ENCODE results near the gene CLCN3. TPM values are rescaled to one million over a fixed set of nuclear protein-coding genes. Genes with fewer than 3 reads are reported as not detected.

Gene CLCN3
- total RNA-seq, 1 experiment from 2014 or later = 29.1 TPM

DNA sequence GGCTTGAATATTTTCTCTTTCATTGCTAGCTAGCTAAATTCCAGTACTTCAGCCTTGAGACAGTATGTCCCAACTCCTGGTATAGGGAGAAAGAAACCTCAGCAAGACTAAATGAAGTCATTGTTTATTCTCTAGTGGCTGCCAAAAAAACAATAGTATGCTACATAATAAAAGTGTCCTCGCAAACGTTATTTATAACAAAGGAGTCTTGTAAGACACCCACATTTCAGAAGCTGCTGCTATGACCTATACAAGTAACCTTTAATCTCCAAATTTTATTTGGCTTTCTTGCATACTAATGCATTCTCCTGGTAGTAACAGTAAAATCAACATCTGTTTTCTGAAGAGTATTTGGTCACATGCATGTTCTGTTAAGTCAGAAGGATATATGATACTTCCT is 36.8 kb upstream of the CLCN3 start:
- Mint-ChIP-seq H3K4me1 (no peaks in the 10 kb centered on the region), H3K27me3 (ENCODE audit: low read depth) (no peaks in the 10 kb centered on the region), H3K9me3 (no peaks in the 10 kb centered on the region), H3K27ac (no peak overlapping the region), H3K36me3 (peaks cover 3% of the 10 kb centered on the region; the same call in 1 of the 2 replicates), H3K4me3 (no peak overlapping the region)
- TF ChIP-seq TEAD1 (CRISPR knock-in tag; IDR thresholded peaks at IDR 0.05) (no peak), FOXP1 (CRISPR knock-in tag; IDR thresholded peaks at IDR 0.05; ENCODE audit: borderline replicate concordance) (no peak), ZNF263 (CRISPR knock-in tag; IDR thresholded peaks at IDR 0.05; ENCODE audit: low read depth) (no peak)
- TF ChIP-seq, protein P1, sequence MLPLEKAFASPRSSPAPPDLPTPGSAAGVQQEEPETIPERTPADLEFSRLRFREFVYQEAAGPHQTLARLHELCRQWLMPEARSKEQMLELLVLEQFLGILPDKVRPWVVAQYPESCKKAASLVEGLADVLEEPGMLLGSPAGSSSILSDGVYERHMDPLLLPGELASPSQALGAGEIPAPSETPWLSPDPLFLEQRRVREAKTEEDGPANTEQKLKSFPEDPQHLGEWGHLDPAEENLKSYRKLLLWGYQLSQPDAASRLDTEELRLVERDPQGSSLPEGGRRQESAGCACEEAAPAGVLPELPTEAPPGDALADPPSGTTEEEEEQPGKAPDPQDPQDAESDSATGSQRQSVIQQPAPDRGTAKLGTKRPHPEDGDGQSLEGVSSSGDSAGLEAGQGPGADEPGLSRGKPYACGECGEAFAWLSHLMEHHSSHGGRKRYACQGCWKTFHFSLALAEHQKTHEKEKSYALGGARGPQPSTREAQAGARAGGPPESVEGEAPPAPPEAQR (CRISPR knock-in tag; IDR thresholded peaks at IDR 0.05) = no peak
- TF ChIP-seq, protein P2, sequence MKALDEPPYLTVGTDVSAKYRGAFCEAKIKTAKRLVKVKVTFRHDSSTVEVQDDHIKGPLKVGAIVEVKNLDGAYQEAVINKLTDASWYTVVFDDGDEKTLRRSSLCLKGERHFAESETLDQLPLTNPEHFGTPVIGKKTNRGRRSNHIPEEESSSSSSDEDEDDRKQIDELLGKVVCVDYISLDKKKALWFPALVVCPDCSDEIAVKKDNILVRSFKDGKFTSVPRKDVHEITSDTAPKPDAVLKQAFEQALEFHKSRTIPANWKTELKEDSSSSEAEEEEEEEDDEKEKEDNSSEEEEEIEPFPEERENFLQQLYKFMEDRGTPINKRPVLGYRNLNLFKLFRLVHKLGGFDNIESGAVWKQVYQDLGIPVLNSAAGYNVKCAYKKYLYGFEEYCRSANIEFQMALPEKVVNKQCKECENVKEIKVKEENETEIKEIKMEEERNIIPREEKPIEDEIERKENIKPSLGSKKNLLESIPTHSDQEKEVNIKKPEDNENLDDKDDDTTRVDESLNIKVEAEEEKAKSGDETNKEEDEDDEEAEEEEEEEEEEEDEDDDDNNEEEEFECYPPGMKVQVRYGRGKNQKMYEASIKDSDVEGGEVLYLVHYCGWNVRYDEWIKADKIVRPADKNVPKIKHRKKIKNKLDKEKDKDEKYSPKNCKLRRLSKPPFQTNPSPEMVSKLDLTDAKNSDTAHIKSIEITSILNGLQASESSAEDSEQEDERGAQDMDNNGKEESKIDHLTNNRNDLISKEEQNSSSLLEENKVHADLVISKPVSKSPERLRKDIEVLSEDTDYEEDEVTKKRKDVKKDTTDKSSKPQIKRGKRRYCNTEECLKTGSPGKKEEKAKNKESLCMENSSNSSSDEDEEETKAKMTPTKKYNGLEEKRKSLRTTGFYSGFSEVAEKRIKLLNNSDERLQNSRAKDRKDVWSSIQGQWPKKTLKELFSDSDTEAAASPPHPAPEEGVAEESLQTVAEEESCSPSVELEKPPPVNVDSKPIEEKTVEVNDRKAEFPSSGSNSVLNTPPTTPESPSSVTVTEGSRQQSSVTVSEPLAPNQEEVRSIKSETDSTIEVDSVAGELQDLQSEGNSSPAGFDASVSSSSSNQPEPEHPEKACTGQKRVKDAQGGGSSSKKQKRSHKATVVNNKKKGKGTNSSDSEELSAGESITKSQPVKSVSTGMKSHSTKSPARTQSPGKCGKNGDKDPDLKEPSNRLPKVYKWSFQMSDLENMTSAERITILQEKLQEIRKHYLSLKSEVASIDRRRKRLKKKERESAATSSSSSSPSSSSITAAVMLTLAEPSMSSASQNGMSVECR (CRISPR knock-in tag; IDR thresholded peaks at IDR 0.05; ENCODE audit: borderline replicate concordance) = no peak
- no peak for ATAC-seq
- ChIA-PET POLR2A (no interaction called here), CTCF (no interaction called here)
- no peak for DNase-seq (ENCODE audit: low spot score)

DNA sequence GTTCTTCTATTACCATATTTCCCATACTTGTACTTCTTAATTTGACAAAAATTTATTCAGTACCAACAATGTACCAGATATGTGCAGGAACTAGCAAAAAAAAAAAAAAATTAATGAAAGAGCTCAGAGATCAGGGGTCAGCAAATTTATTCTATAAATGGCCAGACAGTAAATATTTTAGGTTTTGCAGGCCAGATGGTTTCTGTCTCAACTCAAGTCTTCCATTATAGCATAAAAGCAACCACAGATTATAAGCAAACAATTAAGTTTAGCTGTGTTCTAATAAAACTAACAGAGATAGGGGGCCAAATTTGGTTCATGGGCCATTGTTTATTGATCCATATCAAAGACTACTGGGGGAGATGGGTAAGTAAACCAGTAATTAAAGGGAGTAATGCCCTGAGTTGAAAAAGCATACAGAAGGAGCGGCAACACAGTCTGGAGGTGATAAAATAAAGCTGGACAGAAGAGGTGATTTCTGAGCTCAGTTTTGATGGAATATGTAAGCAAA is 27.3 kb upstream of the CLCN3 start:
- CTCF ChIA-PET = no interaction called here
- H3K9me3 Mint-ChIP-seq = no peaks in the 10 kb centered on the region
- H3K4me1 Mint-ChIP-seq = no peaks in the 10 kb centered on the region
- TF ChIP-seq SMAD3 (CRISPR knock-in tag; IDR thresholded peaks at IDR 0.05; ENCODE audit: borderline replicate concordance) (no peak), TCF7 (CRISPR knock-in tag; IDR thresholded peaks at IDR 0.05; ENCODE audit: low read depth) (no peak), TEAD4 (CRISPR knock-in tag; IDR thresholded peaks at IDR 0.05) (no peak), GTF2I (CRISPR knock-in tag; conservative IDR thresholded peaks at IDR 0.05) (no peak), ELF4 (CRISPR knock-in tag; IDR thresholded peaks at IDR 0.05; ENCODE audit: low read depth) (no peak), ZNF263 (CRISPR knock-in tag; IDR thresholded peaks at IDR 0.05; ENCODE audit: low read depth) (no peak), FOXK1 (CRISPR knock-in tag; IDR thresholded peaks at IDR 0.05) (no peak), JUN (CRISPR knock-in tag; IDR thresholded peaks at IDR 0.05) (no peak), CBFB (CRISPR knock-in tag; IDR thresholded peaks at IDR 0.05; ENCODE audit: low read depth) (no peak)
- TF ChIP-seq, protein P3, sequence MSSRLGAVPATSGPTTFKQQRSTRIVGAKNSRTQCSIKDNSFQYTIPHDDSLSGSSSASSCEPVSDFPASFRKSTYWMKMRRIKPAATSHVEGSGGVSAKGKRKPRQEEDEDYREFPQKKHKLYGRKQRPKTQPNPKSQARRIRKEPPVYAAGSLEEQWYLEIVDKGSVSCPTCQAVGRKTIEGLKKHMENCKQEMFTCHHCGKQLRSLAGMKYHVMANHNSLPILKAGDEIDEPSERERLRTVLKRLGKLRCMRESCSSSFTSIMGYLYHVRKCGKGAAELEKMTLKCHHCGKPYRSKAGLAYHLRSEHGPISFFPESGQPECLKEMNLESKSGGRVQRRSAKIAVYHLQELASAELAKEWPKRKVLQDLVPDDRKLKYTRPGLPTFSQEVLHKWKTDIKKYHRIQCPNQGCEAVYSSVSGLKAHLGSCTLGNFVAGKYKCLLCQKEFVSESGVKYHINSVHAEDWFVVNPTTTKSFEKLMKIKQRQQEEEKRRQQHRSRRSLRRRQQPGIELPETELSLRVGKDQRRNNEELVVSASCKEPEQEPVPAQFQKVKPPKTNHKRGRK (CRISPR knock-in tag; IDR thresholded peaks at IDR 0.05; ENCODE audit: borderline replicate concordance) = no peak
- TF ChIP-seq, protein P4, sequence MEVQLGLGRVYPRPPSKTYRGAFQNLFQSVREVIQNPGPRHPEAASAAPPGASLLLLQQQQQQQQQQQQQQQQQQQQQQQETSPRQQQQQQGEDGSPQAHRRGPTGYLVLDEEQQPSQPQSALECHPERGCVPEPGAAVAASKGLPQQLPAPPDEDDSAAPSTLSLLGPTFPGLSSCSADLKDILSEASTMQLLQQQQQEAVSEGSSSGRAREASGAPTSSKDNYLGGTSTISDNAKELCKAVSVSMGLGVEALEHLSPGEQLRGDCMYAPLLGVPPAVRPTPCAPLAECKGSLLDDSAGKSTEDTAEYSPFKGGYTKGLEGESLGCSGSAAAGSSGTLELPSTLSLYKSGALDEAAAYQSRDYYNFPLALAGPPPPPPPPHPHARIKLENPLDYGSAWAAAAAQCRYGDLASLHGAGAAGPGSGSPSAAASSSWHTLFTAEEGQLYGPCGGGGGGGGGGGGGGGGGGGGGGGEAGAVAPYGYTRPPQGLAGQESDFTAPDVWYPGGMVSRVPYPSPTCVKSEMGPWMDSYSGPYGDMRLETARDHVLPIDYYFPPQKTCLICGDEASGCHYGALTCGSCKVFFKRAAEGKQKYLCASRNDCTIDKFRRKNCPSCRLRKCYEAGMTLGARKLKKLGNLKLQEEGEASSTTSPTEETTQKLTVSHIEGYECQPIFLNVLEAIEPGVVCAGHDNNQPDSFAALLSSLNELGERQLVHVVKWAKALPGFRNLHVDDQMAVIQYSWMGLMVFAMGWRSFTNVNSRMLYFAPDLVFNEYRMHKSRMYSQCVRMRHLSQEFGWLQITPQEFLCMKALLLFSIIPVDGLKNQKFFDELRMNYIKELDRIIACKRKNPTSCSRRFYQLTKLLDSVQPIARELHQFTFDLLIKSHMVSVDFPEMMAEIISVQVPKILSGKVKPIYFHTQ (CRISPR knock-in tag; IDR thresholded peaks at IDR 0.05) = no peak
- TF ChIP-seq, protein P5, sequence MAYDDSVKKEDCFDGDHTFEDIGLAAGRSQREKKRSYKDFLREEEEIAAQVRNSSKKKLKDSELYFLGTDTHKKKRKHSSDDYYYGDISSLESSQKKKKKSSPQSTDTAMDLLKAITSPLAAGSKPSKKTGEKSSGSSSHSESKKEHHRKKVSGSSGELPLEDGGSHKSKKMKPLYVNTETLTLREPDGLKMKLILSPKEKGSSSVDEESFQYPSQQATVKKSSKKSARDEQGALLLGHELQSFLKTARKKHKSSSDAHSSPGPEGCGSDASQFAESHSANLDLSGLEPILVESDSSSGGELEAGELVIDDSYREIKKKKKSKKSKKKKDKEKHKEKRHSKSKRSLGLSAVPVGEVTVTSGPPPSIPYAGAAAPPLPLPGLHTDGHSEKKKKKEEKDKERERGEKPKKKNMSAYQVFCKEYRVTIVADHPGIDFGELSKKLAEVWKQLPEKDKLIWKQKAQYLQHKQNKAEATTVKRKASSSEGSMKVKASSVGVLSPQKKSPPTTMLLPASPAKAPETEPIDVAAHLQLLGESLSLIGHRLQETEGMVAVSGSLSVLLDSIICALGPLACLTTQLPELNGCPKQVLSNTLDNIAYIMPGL (CRISPR knock-in tag; IDR thresholded peaks at IDR 0.05) = no peak
- TF ChIP-seq, protein P6, sequence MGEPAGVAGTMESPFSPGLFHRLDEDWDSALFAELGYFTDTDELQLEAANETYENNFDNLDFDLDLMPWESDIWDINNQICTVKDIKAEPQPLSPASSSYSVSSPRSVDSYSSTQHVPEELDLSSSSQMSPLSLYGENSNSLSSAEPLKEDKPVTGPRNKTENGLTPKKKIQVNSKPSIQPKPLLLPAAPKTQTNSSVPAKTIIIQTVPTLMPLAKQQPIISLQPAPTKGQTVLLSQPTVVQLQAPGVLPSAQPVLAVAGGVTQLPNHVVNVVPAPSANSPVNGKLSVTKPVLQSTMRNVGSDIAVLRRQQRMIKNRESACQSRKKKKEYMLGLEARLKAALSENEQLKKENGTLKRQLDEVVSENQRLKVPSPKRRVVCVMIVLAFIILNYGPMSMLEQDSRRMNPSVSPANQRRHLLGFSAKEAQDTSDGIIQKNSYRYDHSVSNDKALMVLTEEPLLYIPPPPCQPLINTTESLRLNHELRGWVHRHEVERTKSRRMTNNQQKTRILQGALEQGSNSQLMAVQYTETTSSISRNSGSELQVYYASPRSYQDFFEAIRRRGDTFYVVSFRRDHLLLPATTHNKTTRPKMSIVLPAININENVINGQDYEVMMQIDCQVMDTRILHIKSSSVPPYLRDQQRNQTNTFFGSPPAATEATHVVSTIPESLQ (CRISPR knock-in tag; IDR thresholded peaks at IDR 0.05) = no peak
- no peaks in the 10 kb centered on the region for H3K36me3 Mint-ChIP-seq
- POLR2A ChIA-PET = no interaction called here
- DNase-seq (ENCODE audit: low spot score) (no peak), ATAC-seq (no peak)
- no peaks in the 10 kb centered on the region for H3K27me3 Mint-ChIP-seq (ENCODE audit: low read depth)
- no peak overlapping the region for H3K27ac Mint-ChIP-seq
- H3K4me3 Mint-ChIP-seq = no peak overlapping the region
